Glutamatergic neuron (in vitro differentiated cells): ENCODE results near the gene PTPRJ. TPM values are rescaled to one million over a fixed set of nuclear protein-coding genes. Genes with fewer than 3 reads are reported as not detected.

ENCODE experiments used
- DNase-seq: peaks from one replicate; pipeline ENCODE4 v3.0.0; 2022
- H3K27ac Mint-ChIP-seq: one replicate; pipeline ENCODE4 v1.8.0; 2020; ENCODE audit warnings: mild to moderate bottlenecking, mixed read lengths, inconsistent platforms; ENCODE audit not compliant: unreplicated experiment
- H3K27me3 Mint-ChIP-seq: one replicate; pipeline ENCODE4 v1.8.0; 2020; ENCODE audit warnings: mild to moderate bottlenecking, moderate library complexity, mixed read lengths, inconsistent platforms; ENCODE audit not compliant: unreplicated experiment
- H3K36me3 Mint-ChIP-seq: one replicate; pipeline ENCODE4 v1.8.0; 2020; ENCODE audit warnings: mild to moderate bottlenecking, mixed read lengths, inconsistent platforms; ENCODE audit not compliant: unreplicated experiment
- H3K4me1 Mint-ChIP-seq: one replicate; pipeline ENCODE4 v1.8.0; 2020; ENCODE audit warnings: mild to moderate bottlenecking, low read depth, mixed read lengths, inconsistent platforms; ENCODE audit not compliant: unreplicated experiment
- H3K4me3 Mint-ChIP-seq: one replicate; pipeline ENCODE4 v1.8.0; 2020; ENCODE audit warnings: mild to moderate bottlenecking, mixed read lengths, inconsistent platforms; ENCODE audit not compliant: unreplicated experiment
- H3K9me3 Mint-ChIP-seq: one replicate; pipeline ENCODE4 v1.8.0; 2020; ENCODE audit warnings: mild to moderate bottlenecking, moderate library complexity, mixed read lengths, inconsistent platforms; ENCODE audit not compliant: unreplicated experiment
- total RNA-seq: library from RNA; stranded (reverse); fragmentation: NEBNext Ultra II Directional; extraction: Animal tissue kit (Norgen Biotek cat#: 25700); gene quantifications from one replicate; pipeline ENCODE4 v1.2.1, GENCODE V29; 2021; ENCODE audit not compliant: unreplicated experiment
- TF ChIP-seq, protein P1 (sequence below): fragments of 200-600 bp; sonication (generic); IDR thresholded peaks from one replicate; pipeline ENCODE4 v1.5.0; 2021; ENCODE audit not compliant: partially characterized antibody, unreplicated experiment

Gene PTPRJ
- total RNA-seq, 1 donor from 2014 or later = 2.4 TPM

DNA sequence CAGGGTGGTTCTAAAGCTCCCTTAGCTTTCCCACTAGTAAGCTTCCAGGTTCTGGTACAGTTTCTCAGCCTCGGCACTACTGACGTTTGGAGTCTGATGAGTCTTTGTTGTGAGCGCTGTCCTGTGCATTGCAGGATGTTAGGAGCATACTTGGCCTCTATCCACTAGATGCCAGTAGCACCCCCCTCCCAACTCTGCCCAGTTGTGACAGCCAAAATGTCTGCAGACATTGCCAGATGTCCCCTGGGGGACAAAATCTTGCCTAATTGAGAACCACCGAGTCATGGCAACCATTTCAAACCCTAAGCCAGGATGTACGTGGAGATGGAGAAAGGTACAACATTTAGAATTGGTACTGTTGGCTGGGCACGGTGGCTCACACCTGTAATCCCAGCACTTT is 68.7 kb downstream of the PTPRJ start:
- H3K27ac Mint-ChIP-seq = no peak overlapping the region
- no peak overlapping the region for H3K4me3 Mint-ChIP-seq
- H3K36me3 Mint-ChIP-seq = no peaks in the 10 kb centered on the region
- H3K27me3 Mint-ChIP-seq = peaks cover 5% of the 10 kb centered on the region
- no peak for DNase-seq
- H3K4me1 Mint-ChIP-seq = no peaks in the 10 kb centered on the region
- H3K9me3 Mint-ChIP-seq = no peaks in the 10 kb centered on the region
- TF ChIP-seq, protein P1, sequence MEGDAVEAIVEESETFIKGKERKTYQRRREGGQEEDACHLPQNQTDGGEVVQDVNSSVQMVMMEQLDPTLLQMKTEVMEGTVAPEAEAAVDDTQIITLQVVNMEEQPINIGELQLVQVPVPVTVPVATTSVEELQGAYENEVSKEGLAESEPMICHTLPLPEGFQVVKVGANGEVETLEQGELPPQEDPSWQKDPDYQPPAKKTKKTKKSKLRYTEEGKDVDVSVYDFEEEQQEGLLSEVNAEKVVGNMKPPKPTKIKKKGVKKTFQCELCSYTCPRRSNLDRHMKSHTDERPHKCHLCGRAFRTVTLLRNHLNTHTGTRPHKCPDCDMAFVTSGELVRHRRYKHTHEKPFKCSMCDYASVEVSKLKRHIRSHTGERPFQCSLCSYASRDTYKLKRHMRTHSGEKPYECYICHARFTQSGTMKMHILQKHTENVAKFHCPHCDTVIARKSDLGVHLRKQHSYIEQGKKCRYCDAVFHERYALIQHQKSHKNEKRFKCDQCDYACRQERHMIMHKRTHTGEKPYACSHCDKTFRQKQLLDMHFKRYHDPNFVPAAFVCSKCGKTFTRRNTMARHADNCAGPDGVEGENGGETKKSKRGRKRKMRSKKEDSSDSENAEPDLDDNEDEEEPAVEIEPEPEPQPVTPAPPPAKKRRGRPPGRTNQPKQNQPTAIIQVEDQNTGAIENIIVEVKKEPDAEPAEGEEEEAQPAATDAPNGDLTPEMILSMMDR = no peak

DNA sequence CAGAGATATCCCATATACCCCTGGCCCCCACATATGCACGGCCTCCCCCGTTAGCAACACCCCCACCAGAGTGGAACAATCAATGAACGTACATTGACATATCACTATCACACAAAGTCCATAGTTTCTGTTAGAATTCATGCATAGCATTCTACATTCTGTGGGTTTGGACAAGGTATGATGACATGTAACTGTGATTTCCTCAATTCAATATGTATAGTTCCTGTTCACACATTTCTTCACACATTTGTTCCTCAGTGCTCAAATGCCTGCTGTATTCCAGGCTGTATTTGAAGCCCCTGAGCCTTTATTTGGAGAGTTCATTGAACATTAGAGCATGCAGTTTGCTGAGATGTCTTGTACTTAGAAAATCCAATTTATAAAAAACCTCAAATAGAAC is 69.9 kb downstream of the PTPRJ start:
- TF ChIP-seq, protein P1 = no peak
- Mint-ChIP-seq H3K36me3 (no peaks in the 10 kb centered on the region), H3K4me3 (no peak overlapping the region), H3K9me3 (no peaks in the 10 kb centered on the region), H3K4me1 (no peaks in the 10 kb centered on the region), H3K27me3 (peaks cover 4% of the 10 kb centered on the region), H3K27ac (no peak overlapping the region)
- no peak for DNase-seq

DNA sequence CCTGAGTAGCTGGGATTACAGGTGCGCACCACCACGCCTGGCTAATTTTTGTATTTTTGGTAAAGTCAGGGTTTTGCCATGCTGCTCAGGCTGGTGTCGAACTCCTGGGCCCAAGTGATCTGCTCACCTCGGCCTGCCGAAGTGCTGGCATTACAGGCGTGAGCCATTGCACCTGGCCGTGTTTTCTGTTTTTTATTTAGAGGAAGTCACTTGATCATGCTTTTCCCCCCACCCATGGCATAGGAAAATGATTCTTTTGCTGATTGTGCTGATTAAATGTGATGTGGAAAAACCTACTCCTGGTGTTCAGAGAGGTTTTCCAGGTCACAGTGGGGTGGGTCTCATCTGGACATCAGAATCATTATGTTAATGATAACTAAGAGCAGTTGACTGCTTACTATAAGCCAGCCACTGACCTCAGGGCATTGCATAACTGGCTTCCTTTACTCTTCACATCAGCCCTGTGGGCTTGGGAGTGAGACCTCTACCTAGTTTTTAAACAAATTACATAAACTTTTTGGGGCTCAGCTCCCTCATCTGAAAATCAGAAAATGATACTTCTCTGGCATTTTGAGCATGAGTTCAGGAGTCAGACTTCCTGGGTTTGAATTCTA is 71.0 kb downstream of the PTPRJ start:
- Mint-ChIP-seq H3K27me3 (peaks cover 4% of the 10 kb centered on the region), H3K27ac (no peak overlapping the region), H3K9me3 (no peaks in the 10 kb centered on the region), H3K4me1 (no peaks in the 10 kb centered on the region), H3K4me3 (no peak overlapping the region), H3K36me3 (no peaks in the 10 kb centered on the region)
- TF ChIP-seq, protein P1 = no peak
- DNase-seq = no peak

DNA sequence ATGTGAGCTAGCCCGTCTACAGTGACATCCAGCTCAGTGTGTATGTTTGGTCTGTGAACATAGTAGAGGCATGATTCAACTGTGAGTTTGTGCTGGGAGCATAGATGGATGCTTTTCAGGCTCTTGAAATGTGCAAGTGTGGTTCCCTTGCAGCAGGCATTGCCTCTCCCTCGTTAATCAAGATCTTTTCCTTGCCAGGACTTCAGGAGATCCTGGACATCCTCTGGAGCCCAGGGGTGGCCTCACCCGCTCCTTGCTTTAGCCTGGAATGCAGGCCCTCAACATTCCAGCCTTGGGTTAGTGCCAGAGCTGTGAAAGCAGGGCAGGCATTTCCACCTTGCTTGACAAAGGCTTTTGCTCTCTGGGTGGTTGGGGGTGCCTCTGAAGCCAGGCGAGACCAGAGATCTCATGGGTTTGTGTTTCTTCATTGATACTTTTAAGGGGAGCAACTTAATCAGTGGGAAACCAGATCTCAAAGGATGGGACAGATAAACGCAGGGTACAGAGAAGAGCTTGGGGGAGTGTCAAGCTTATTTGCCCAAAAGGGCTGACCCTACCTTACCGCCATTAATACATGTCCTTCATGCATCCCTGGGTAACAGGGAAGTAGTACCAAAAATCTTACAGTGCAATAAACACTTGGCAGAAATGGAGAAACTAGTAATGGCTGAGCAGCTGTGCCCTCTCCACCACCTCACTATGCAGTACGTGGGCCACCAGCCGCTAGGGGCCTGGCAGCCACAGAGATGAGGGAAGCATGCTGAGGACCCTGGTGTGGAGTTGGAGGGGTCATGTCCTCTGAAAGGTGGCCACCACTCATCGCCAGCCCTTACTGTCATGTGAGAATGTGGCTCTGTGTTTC is 72.1 kb downstream of the PTPRJ start:
- Mint-ChIP-seq H3K9me3 (no peaks in the 10 kb centered on the region), H3K4me3 (no peak overlapping the region), H3K4me1 (no peaks in the 10 kb centered on the region), H3K36me3 (no peaks in the 10 kb centered on the region), H3K27ac (no peak overlapping the region), H3K27me3 (peaks cover 4% of the 10 kb centered on the region)
- no peak for DNase-seq
- TF ChIP-seq, protein P1 = no peak

DNA sequence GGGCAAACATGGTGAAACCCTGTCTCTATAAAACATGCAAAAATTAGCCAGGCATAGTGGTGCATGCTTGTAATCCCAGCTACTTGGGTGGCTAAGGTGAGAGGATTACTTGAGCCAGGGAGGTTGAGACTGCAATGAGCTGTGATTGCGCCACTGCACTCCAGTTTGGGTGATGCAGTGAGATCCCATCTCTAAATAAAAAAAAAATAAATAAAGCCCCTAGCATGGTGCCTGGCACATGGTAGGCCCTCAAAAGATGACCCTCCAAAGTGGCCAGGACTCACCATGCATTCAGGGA is 74.6 kb downstream of the PTPRJ start:
- Mint-ChIP-seq H3K9me3 (peaks cover 2% of the 10 kb centered on the region), H3K4me3 (no peak overlapping the region), H3K27ac (no peak overlapping the region), H3K4me1 (no peaks in the 10 kb centered on the region), H3K36me3 (no peaks in the 10 kb centered on the region), H3K27me3 (no peaks in the 10 kb centered on the region)
- TF ChIP-seq, protein P1 = no peak
- DNase-seq = no peak
